CD4-positive, alpha-beta T cell treated with Interleukin-12 subunit alpha and Interleukin-12 subunit beta, for 1 hour (primary cell): ENCODE results near the gene PPP2R5D.

ENCODE experiments used
- DNase-seq: peaks from one replicate; pipeline ENCODE4 v3.0.0-alpha.2; 2020

Gene PPP2R5D

DNA sequence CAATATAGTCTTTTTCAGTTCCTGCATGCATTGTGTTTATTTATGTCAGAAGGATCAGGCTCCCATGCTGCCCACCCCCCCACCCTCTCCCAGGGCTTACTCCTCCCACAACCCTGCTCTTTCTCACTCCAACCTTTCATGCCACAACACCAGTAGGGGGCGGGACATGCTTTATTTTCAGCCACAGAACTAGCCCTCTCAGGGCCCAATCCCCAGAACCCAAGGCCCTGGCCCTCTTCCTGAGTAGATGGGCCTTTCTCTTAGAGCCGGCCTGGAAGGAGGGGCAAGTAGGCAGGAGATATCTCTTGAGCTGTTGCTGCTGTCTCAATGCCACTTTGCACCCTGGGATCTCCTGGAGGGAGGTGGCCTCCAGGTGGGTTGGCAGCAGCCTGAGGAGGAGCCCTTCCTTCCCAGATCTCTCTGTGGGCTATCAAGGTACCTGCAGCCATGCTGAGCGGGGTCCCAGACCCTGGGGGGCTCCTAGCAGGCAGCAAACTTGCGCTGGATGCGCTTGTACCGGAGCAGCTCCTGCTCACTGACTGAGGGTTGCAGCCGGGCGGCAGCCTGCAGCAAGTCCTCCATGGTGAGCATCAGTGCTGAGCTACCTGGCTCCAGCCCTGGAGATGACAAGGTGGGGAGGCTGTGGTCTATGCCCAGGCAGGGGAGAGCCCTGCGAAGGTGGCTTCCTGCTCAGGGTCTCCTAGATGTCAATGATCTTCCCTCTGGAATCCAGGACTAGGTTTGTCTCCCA is 20.3 kb upstream of the PPP2R5D start:
- peak; percentile 52 for DNase-seq

DNA sequence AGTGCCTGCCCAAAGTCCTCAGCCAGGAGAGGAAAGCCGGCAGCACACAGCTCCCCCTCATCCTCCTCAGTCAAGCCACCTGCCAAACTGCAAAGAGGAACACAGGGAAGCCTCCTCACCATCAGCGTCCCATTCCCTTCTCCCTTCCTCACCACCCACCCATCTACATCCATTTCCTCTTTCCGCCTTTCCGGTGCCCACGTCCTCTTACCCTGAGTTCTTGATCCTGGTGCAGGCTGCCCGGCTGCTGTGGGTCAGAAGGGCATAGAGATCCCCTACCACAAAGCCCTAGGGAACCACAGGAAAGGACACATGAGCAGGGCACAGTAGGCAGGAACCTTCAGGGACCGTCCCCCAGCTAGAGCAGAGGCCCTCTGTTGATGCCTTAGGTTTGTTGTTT is 17.8 kb upstream of the PPP2R5D start:
- DNase-seq = no peak

DNA sequence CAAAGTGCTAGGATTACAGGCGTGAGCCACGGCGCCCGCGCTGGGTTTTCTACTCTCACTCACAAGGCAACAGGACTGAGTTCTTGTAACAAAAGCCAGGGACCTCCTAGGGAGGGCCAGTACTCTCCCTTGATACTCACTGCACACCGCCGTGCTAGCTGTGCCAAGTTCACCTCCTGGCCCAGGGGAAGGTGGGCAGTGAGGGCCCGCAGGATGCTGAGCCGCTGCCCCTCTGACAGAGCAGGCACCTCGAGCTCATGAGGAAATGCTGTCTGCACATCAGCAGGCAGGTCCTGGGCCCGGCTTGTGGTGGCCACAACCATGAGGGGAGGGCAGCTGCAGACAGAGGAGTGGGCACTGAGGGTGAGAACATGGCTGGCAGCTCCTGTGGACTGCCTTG is 17.1 kb upstream of the PPP2R5D start:
- DNase-seq = no peak

DNA sequence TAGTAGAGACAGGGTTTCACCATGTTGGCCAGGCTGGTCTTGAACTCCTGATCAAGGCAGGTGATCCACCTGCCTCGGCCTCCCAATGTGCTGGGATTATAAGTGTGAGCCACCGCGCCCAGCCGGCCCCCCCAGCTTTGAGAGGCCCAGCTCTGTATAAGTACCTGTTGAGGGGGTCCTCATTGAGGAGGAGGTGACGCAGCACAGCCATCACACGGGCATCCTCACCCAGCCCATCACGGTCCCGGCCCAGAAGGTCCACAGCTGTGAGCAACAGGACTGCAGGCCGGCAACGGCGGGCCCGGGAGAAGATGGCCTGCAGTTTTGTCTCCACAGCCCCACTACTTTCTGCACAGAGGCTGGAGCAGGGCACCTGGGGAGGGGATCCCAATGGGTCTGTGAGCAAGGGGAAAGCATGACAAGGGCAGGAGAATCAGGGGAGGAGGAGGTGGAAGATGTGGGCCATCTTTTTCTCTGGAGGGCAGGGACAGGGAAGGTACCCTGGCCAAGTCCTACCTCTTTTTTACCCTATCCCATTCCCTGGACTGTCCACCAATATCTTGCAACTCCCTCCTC is 16.2 kb upstream of the PPP2R5D start:
- DNase-seq = no peak

DNA sequence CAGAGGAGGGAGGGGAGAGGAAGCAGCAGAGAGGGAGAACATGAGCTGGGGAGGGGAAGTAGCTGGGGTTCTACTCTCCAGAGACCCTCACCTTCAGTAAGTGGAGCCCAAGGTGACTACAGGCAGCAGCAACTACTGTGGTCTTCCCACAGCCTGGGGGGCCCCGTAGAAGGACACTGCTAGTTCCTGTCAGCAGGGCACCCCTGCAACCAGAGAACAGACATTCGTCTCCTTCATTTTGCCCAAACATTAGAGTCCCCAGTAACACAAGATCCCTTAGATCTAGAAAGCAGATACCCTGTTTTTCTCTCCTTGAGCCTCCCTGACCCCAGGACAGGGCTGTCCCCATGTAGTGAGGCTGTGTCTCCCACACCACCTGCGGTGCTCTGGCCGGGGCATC is 15.6 kb upstream of the PPP2R5D start:
- DNase-seq = no peak

DNA sequence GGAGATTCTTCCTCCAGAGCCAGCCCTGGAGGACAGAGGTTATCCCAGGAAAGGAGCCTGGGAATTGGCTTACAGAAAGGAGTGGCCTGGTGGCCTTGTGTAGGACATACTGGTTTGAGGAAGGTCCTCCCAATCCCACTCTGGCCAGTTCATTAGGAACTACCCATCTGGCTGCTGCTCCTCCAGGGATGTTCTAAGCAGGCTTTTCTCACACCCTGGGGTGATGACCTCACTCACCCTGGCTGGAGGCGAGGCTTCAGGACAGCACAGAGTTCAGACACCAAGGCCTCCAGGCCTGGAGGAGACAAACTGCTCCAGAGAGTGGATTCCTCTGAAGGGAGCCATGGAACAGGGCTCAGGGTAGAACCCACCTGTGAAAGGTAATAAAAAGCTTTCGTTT is 14.9 kb upstream of the PPP2R5D start:
- no peak for DNase-seq

DNA sequence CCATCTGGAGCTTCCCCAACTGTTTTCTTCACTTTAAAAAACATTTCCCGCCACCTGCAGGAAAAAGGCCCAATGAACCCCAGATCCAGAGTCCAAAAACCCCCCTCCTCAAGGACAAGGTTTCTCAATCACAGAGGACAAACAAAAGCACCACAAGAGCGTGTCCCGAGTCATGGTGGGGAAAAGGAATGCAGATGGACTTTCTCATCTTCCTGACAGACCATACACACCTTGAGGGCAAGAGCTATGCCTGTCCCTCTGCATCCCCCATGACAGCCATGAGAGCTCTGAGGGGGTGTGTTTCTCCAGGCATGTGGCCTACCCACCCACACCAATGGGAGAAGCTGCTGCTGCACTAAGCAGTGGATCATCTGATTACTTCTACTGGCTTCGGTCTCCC is 14.4 kb upstream of the PPP2R5D start:
- DNase-seq = no peak

DNA sequence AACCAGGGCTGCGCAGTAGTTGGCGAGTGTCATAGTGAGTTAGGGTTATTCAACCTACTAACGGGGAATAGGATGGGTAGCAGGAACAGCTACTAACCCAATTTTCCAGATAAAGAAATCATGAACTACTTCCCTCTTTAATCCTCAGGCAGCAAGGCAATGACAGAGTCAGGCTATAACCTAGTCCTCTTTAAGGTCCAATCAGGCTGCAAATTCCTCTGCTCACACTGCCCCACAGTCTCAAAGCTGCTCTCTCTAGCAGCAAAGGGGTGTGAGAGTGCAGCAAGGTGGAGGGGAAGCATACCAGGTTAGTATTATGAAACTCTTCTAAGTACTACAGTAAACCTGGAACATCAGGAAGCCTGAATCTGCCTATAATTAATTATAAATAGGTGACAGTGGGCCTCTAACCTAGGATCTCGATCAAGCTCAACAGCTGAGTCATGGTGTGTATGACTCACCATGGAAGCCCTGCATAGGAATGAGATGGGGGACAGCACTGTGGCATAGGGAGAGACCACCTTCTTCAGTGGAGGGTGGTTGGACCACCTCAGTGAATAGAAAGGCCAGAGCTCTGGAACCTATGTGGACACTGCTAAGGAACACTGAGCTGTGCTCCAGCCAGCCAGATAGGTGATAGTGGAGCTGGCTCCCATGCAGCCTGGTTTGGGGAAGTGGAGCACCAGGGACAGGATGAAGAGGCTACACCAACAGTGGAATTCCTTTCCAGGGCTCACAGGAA is 13.3 kb upstream of the PPP2R5D start:
- DNase-seq = no peak

DNA sequence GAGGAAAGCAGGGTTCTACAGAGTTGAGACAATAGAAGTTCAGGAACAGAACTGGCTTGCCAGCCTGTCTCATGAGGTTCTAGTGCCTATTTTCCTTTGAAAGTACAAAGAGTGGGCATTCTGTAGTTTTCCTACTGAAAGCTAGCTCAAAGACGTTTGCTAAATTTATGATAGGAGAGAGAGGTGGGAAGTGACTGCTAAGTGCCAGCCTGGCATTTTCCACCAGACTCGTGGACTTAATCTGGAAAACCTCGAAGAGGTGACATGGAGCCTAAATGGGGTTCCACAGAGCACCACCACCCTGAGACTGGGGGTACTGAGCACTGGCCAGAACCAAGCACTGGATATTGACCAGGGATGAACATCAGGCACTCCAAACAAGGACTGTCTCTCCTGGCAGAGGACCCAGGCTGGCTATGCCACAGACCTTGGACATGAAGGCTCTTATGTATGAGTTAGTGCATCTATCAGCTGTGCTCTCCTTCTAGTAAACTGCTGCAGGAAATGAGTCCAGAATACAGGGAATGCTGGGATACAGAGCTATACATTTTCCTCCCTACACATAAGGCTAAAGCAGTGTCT is 12.5 kb upstream of the PPP2R5D start:
- no peak for DNase-seq

DNA sequence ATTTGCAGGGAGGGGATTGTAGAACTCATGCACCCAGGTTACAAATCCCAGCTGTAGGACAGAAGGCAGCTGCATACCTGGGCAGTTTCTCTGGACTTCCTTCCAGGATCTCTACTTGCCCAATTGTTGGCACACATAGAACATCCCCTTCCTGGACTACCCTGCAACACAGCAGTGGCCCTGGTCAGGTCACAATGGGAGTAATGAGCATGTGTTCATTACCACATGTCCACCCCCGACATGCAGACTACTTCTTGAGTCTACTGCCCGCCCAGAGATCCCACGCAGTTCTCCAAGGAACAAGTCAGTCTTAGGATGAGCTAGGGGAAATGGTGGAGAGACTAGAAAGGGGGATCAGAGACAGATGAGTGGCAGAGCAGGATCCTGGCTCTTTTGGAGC is 10.4 kb upstream of the PPP2R5D start:
- no peak for DNase-seq

DNA sequence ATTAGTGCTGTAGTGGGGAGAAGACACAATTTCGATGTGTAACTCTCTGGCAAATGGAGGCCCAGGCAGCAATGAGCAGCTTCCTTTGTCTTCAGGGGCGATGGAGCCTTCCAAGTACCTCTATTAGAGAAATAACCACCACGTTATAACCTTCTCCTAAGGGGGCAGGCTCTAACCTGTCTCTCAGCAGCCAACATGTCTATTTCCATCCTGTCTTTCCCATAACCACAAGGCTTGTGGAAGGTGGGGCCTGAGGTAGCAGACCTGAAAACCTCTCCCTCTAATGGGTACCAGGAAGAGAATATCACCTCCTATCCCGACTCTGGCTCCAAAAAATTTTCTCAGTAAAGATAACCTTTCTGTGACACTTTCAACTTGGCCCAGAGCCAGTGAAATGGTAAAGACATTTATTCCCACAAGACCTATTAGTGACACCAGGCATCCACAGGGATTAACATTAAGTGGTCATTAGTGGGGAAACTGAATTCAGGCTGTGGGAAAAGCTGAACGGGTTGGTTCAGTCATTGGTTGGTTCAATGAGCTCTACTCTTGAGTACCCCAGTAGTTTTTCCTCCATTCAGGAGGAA is 9.4 kb upstream of the PPP2R5D start:
- no peak for DNase-seq

DNA sequence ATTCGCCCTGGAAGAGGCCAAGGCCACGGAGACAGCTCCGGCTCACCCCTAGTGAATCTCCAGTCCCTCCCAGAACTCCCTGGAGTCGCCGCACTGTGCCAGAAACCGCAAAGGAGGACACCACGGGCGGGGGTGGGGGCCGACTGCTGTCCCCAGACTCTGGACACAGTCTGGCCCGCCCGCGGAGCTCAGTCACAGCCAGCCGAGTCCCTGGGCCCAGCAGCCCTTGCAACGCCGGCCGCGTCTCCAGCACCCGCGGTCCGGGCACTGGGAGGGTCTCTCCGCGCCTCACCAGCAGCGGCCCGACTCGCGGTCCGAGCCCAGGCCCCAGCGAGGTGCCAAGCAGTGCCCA is 5.9 kb upstream of the PPP2R5D start:
- peak; percentile 2 for DNase-seq

DNA sequence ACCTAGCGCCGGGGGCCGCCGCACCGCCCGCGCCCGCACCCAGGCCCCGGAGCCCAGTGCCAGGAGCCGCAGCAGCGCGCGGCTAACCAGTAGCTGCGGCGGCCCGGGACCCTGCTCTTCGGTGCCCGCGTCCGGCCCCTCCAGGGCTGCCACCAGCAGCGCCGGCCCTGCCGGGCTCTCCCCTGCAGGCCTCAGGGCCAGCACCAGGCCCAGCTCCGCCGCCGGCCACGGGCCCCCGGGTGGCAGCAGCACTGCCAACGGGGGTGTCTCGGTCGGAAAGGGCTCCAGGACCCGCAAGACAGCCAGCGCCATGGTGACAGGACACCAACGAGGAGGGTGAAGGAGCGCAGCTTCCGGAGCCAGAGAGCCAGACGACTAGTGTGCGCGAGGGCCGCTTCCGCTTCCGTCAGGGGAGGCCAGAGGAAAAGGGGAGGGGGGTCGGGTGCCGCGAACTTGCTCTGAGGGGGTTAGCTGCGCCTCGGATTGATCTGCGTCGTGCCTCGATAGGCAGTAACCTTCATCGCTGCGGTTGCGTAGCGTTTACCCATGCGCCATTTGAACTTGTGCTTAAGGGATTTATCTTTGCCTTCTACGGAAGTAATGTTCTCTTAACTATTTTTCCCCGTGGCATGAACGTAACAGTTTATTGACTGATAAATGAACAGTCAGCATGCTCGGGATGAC is 5.4 kb upstream of the PPP2R5D start, which contains the start of gene PEX6:
TSS of gene PEX6 (minus strand) at position 343 of the 684 bp plus-strand sequence. CDS start at position 312, 31 bp downstream.
- DNase-seq = peak; percentile 94

DNA sequence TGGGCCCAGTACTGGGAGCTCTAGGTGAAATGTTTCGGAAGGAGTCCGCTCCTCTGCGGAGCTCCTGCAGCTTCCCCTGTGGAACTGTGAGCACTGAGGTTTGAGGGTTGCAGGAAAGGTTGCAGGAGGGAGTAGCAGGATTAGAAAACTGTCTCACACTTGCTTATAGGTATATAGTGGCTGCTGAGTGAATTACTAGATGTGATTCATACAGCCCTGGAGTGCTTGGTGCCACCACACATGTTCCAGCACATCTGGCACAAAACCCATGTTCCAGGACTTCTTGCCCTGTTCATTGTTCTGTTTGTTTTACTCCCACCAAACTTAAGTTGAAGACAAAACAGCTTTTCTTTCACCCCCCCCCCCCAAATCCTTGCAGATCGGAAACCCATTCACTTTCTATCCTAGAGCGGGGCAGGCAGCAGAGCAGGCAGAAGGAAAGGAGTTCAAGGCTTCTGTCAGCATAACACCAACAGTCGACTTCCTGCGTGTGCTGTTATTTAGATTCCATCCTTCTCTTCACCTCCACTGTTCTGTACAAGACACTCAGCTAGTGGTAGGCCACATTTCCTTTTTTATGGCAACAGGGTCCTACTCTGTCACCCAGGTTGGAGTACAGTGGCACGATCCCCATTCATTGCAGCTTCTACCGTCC is 4.7 kb upstream of the PPP2R5D start:
- no peak for DNase-seq

DNA sequence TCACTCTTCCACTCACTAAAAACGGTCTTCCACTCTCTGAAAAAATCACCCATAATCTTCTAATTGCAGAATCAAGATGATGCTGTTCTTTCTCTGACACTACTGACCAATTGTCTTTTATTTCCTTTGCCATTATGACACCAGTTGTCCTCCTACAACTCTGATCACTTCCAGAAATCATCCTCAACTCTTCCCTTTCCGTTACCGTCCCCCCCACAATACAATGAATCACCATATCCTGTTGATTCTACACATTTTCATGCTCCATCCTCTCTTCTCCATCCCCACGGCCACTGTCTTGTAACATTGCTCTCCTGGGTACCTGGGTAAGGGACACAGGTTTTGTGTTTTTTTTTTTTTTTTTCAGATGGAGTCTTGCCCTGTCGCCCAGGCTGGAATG is 2.5 kb upstream of the PPP2R5D start:
- no peak for DNase-seq

DNA sequence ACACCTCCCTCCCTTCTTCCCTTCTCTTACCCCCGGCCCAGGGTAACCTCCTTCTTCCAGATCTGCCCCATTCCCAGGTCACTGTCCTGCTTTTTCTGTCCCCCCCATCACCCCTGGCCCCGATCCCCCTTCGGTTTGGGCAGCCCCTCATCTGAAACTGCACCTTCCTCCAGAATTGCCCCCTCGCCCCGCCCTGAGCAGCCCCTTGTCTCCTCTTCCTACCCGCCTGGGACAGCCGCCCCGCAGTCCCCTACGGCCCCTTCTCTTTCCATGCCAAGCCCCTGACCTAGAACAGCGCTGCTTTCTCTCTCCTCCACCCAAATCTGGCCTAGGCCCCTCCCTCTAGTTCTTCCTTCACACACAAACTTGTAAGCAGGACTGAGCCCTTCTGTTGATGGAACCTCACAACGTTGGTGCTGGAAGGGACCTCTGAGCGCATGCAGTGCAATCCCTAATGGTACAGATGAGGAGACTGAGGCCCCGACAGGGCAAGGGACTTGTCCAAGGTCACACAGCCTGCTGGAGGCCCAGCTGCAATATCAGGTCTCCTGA is 630 bp downstream of the PPP2R5D start:
- DNase-seq = peak; percentile 15

DNA sequence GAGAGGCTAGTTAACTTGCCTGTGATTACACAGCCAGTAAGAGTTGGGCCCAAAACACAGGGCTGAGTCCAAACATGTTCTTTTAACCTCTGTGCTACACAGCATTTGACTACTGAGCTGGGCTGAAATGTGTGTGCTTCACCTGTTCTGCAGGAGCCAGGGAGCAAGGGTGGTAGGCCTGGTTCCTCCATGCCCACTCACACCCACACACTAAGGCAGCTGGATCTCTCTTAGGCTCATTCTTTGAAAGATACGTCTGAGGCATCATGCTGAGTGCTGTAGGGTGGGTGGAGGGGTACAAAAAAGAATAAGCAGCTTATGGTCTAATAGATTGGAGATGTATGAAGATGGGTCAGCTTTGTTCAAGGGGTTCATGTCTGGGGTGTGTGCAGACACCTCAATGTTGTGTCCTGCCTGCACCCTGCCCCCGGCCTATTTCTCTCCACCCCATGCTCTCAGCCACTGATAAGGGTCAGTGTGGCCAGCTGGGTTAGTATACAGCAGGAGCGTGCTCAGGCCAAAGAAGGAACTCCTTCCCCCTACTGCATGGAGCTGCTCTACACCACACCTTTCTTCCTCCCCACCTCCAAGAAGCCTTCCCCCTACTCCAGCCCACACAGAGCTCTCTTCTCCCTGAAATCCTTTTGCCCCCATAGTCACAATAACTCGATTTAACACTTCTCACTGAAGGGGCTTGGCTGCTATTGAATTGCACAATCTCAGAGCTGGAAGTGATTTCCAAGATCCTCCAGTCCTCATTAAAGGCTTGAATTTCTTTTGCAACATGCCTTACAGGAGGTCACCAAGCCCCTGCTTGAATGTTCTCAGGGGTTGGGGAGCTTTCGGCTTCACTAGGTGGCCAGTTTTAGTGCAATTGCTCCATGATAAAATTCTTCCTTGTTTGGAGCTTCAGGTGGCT is 3.4 kb downstream of the PPP2R5D start:
- DNase-seq = no peak

DNA sequence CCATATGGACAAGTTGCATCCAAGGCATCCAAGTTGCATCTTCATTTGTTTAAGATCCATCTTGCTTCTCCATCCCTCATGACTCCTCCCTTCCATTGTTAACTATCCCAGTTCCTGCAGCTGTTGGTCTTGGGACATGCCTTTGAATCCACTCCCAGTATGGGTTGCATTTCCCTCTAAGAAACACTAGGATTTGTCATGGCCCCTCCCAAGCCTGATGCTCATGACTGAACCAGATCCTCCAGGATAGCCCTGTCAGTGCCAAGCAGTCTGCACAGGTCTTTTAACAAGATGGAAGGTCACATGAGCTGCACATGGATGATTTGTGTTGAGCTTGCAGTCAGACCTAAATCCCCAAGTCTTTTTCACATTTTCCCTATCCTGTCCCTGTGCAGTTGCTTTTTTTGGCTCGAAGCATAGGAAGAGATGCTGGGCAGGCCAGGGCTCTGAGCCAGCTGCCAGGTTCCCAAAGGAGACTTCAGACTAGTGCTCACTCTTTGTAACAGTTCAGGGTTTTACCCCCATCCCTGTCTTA is 4.2 kb downstream of the PPP2R5D start:
- DNase-seq = no peak

DNA sequence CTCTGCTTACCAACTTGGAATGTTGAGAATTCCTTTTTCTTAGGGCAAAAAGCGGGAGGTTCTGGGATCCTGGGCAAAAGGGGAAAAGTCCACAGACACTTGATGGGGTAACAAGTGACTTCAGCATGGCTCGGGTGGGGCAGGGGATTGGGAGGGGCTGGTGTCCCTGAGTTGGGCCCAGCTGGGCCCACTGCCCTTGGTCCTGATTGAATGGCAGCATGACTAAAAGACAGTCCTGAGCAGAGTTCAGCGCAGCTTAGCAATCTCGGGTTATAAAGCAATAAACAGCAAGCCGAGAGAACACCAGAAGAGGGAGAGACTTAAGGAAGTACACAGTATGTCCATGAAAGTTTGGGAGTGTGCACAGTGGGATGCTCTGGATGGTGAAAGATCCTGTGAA is 5.6 kb downstream of the PPP2R5D start:
- no peak for DNase-seq

DNA sequence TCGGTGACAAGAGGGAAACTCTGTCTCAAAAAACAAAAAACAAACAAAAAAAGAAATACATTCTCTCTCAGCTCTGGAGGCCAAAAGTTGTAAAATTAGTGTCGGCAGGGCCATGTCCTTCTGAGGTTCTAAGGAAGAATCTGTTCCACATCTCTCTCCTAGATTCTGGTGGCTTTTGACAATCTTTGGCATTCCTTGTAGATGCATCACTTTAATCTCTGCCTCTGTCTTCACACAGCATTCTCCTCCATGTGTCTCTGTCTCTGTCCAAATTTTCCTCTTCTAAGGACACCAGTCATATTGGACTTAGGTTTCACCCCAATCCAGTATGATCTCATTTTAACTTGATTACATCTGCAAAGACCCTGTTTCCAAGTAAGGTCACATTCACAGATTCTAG is 9.1 kb downstream of the PPP2R5D start:
- no peak for DNase-seq

DNA sequence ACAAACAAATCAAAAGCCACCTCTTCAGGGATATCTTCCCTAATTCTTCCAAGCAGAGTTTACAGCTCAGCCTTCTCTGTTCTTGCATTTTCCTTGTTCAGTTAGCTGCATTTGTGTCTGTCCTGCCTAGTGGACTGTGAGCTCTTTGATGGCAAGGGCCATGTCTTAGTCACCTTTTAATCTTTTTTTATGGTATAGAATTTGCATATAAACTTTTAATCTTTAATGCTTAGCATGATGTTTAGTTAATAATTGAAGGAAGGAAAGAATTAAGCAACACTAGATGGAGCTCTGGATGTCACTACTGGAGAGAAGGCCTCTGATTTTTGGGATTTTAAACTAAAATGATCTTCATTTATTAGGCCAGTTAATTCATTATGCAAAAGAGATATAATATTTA is 12.1 kb downstream of the PPP2R5D start:
- no peak for DNase-seq
